Rectal smooth muscle tissue (tissue), 1 donor: ENCODE measurements around the gene LRFN3.
"Not testable (repeated sequence)": the region's sequence is repeated elsewhere in the genome, so short reads cannot be mapped to it uniquely, and the experiment has no call there.

Source experiments
- H3K27ac ChIP-seq: one replicate; pipeline ENCODE4 v1.7.0; 2013; ENCODE audit warnings: low read depth, low read length, inconsistent platforms
- H3K27me3 ChIP-seq: one replicate; pipeline ENCODE4 v1.7.0; 2013; ENCODE audit warnings: low read length; ENCODE audit not compliant: control insufficient read depth, insufficient read depth
- H3K36me3 ChIP-seq: one replicate; pipeline ENCODE4 v1.7.0; 2013; ENCODE audit warnings: low read length; ENCODE audit not compliant: control insufficient read depth, insufficient read depth
- H3K4me1 ChIP-seq: one replicate; pipeline ENCODE4 v1.7.0; 2013; ENCODE audit warnings: low read length; ENCODE audit not compliant: control insufficient read depth, insufficient read depth
- H3K4me3 ChIP-seq: one replicate; pipeline ENCODE4 v1.7.0; 2013; ENCODE audit warnings: low read length
- H3K9ac ChIP-seq: one replicate; pipeline ENCODE4 v1.7.0; 2013; ENCODE audit warnings: low read length

The LRFN3 gene

GRCh38 chr19:35935911-35936737, at the start of gene LRFN3:
TSS of gene LRFN3 (plus strand) at chr19:35936374. CDS start at chr19:35939426, 3,052 bp downstream.
- peak within 1 kb of the TSS; percentile 65 for H3K4me3 ChIP-seq
- H3K4me1 ChIP-seq, result no peaks in the 10 kb centered on the region
- H3K9ac ChIP-seq, result peak within 1 kb of the TSS; percentile 4
- H3K36me3 ChIP-seq, result peaks cover 4% of the 10 kb centered on the region
- peak within 1 kb of the TSS; percentile 63 for H3K27ac ChIP-seq
- no peaks in the 10 kb centered on the region for H3K27me3 ChIP-seq

GRCh38 chr19:35887197-35887596, 49.0 kb upstream of the LRFN3 start:
- H3K9ac ChIP-seq, result no peak overlapping the region
- H3K4me3 ChIP-seq, result no peak overlapping the region
- H3K36me3 ChIP-seq, result peaks cover 11% of the 10 kb centered on the region
- H3K27ac ChIP-seq, result no peak overlapping the region
- no peaks in the 10 kb centered on the region for H3K4me1 ChIP-seq
- H3K27me3 ChIP-seq, result no peaks in the 10 kb centered on the region

- Histone ChIP-seq H3K27me3 (no peaks in the 10 kb centered on the region), H3K4me3 (no peak overlapping the region), H3K36me3 (peaks cover 17% of the 10 kb centered on the region), H3K4me1 (no peaks in the 10 kb centered on the region), H3K9ac (no peak overlapping the region), H3K27ac (no peak overlapping the region)
Measured at GRCh38 chr19:35888398-35888797, 47.8 kb upstream of the LRFN3 start.

- H3K4me1 ChIP-seq, result no peaks in the 10 kb centered on the region
- peaks cover 20% of the 10 kb centered on the region for H3K36me3 ChIP-seq
- H3K27ac ChIP-seq, result no peak overlapping the region
- no peak overlapping the region for H3K9ac ChIP-seq
- H3K27me3 ChIP-seq, result no peaks in the 10 kb centered on the region
- H3K4me3 ChIP-seq, result no peak overlapping the region
Measured at GRCh38 chr19:35889370-35890112, 46.6 kb upstream of the LRFN3 start.

GRCh38 chr19:35890113-35890650, 46.0 kb upstream of the LRFN3 start:
- Histone ChIP-seq H3K9ac (no peak overlapping the region), H3K4me3 (no peak overlapping the region), H3K27me3 (no peaks in the 10 kb centered on the region), H3K27ac (no peak overlapping the region), H3K4me1 (no peaks in the 10 kb centered on the region), H3K36me3 (peaks cover 20% of the 10 kb centered on the region)

- H3K9ac ChIP-seq, H3K27ac ChIP-seq, H3K4me3 ChIP-seq, H3K4me1 ChIP-seq, H3K27me3 ChIP-seq: not testable (repeated sequence)
- H3K36me3 ChIP-seq, result peaks cover 27% of the 10 kb centered on the region
Measured at GRCh38 chr19:35891819-35892218, 44.4 kb upstream of the LRFN3 start.

- no peak overlapping the region for H3K9ac ChIP-seq
- H3K4me1 ChIP-seq, result peaks cover 2% of the 10 kb centered on the region
- peaks cover 19% of the 10 kb centered on the region for H3K36me3 ChIP-seq
- no peaks in the 10 kb centered on the region for H3K27me3 ChIP-seq
- H3K27ac ChIP-seq, result no peak overlapping the region
- H3K4me3 ChIP-seq, result no peak overlapping the region
Measured at GRCh38 chr19:35894342-35894741, 41.8 kb upstream of the LRFN3 start.

GRCh38 chr19:35895911-35896642, 40.1 kb upstream of the LRFN3 start:
- Histone ChIP-seq H3K27me3 (no peaks in the 10 kb centered on the region), H3K36me3 (peaks cover 16% of the 10 kb centered on the region), H3K4me3 (no peak overlapping the region), H3K4me1 (peaks cover 2% of the 10 kb centered on the region), H3K9ac (no peak overlapping the region), H3K27ac (no peak overlapping the region)

GRCh38 chr19:35896643-35897040, 39.5 kb upstream of the LRFN3 start:
- Histone ChIP-seq H3K27ac (no peak overlapping the region), H3K4me3 (no peak overlapping the region), H3K4me1 (peaks cover 2% of the 10 kb centered on the region), H3K9ac (no peak overlapping the region), H3K27me3 (no peaks in the 10 kb centered on the region), H3K36me3 (peaks cover 16% of the 10 kb centered on the region)

- Histone ChIP-seq H3K4me3 (peak overlapping the region; percentile 84), H3K27me3 (no peaks in the 10 kb centered on the region), H3K9ac (no peak overlapping the region), H3K4me1 (peaks cover 2% of the 10 kb centered on the region), H3K36me3 (peaks cover 14% of the 10 kb centered on the region), H3K27ac (no peak overlapping the region)
Measured at GRCh38 chr19:35897706-35898451, 38.3 kb upstream of the LRFN3 start.

GRCh38 chr19:35898499-35898809, 37.7 kb upstream of the LRFN3 start:
- Histone ChIP-seq H3K27ac (peak overlapping the region; percentile 77), H3K4me1 (peaks cover 2% of the 10 kb centered on the region), H3K36me3 (peaks cover 10% of the 10 kb centered on the region), H3K4me3 (peak overlapping the region; percentile 84), H3K9ac (peak overlapping the region; percentile 66), H3K27me3 (no peaks in the 10 kb centered on the region)
